ENCODE results near the gene UGT1A4. TPM values are rescaled to one million over a fixed set of nuclear protein-coding genes. Genes with fewer than 3 reads are reported as not detected.
A peak's percentile ranks its signal among the peaks of the same experiment; 100 is the strongest.
"Not testable (repeated sequence)": the region's sequence is repeated elsewhere in the genome, so short reads cannot be mapped to it uniquely, and the experiment has no call there.

Gene UGT1A4
- total RNA-seq, 1 experiment from 2014 or later: 73.6 TPM

DNA sequence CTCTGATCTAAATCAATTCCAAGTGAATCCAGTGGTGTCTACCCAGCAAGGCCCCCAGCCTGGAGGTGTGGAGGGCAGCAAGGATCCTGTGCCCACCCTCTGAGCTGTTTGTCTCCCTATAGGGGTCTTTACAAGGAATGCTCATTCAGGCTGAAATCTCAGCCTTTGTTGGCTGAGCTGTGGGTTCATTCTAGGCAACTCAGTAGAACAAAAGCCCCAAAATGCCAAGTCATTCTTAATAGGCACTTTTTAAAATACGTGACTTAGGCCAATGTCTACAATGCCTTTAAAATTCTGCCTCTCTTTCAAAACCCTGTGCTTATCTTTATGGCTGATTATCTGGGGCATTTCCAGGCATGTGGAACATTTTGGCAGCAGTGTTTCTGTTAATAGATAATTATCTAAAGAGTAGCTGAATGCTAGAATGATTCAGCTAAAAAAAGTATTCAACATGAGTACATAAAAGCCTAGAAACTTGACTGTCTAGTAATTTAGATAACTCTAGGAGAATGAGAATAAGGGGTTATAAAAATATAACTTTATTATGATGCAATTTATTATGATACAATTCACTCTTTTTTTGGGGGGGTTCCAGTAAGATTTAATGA is 18.4 kb upstream of the UGT1A4 start:
- Histone ChIP-seq H4K20me1 (ENCODE audit: insufficient read depth) (no peaks in the 10 kb centered on the region), H3K27me3 (ENCODE audit: insufficient read depth, low read depth) (no peaks in the 10 kb centered on the region), H3K36me3 (ENCODE audit: low read depth) (peaks cover 79% of the 10 kb centered on the region), H3K4me1 (replicated peaks; ENCODE audit: insufficient read depth) (peaks cover 92% of the 10 kb centered on the region), H2AFZ (no peak overlapping the region), H3K79me2 (ENCODE audit: low read depth) (peaks cover 96% of the 10 kb centered on the region), H3F3A (ENCODE audit: insufficient read depth, low read depth) (peaks cover 93% of the 10 kb centered on the region), H3K9me2 (ENCODE audit: insufficient read depth) (no peaks in the 10 kb centered on the region), H3K4me2 (peak overlapping the region; percentile 96), H3K4me3 (peak overlapping the region; percentile 69; the same call in 1 of the 2 replicates), H3K27ac (peak overlapping the region; percentile 97), H3K9me3 (ENCODE audit: insufficient read depth, low read depth) (no peaks in the 10 kb centered on the region)
- intact Hi-C loops (cut with micrococcal nuclease; ENCODE audit: unreplicated experiment): loop anchor here (10.0 kb wide), 1 partner anchor 1285 kb away; no protein-coding TSS in a partner anchor
- TF ChIP-seq EZH2 (IDR thresholded peaks at IDR 0.05; ENCODE audit: low read depth): no peak
- TF ChIP-seq, protein P1, sequence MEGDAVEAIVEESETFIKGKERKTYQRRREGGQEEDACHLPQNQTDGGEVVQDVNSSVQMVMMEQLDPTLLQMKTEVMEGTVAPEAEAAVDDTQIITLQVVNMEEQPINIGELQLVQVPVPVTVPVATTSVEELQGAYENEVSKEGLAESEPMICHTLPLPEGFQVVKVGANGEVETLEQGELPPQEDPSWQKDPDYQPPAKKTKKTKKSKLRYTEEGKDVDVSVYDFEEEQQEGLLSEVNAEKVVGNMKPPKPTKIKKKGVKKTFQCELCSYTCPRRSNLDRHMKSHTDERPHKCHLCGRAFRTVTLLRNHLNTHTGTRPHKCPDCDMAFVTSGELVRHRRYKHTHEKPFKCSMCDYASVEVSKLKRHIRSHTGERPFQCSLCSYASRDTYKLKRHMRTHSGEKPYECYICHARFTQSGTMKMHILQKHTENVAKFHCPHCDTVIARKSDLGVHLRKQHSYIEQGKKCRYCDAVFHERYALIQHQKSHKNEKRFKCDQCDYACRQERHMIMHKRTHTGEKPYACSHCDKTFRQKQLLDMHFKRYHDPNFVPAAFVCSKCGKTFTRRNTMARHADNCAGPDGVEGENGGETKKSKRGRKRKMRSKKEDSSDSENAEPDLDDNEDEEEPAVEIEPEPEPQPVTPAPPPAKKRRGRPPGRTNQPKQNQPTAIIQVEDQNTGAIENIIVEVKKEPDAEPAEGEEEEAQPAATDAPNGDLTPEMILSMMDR (conservative IDR thresholded peaks at IDR 0.05): no peak
- ChIA-PET CTCF (no interaction called here), POLR2A (ENCODE audit: unreplicated experiment) (interaction anchor here (0.6 to 2.0 kb wide), 5 partner anchors 9 to 133 kb away, joined by 3 to 38 read pairs (median 3); partner anchors contain the start of gene USP40)
- BruUV-seq (replicated peaks): no TSS peak
- peak; percentile 67 to 98 for DNase-seq

DNA sequence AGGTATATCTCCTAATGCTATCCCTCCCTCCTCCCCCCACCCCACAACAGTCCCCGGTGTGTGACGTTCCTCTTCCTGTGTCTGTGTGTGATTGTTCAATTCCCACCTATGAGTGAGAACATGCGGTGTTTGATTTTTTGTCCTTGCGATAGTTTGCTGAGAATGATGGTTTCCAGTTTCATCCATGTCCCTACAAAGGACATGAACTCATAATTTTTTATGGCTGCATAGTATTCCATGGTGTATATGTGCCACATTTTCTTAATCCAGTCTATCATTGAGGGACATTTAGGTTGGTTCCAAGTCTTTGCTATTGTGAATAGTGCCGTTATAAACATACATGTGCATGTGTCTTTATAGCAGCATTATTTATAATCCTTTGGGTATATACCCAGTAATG is 17.7 kb upstream of the UGT1A4 start:
- intact Hi-C loops (cut with micrococcal nuclease; ENCODE audit: unreplicated experiment): loop anchor here (10.0 kb wide), 1 partner anchor 1284 kb away; no protein-coding TSS in a partner anchor
- DNase-seq; H3K4me2 ChIP-seq; H4K20me1 ChIP-seq (ENCODE audit: insufficient read depth); H3K9me2 ChIP-seq (ENCODE audit: insufficient read depth); H3K9me3 ChIP-seq (ENCODE audit: insufficient read depth, low read depth); CTCF ChIA-PET; H2AFZ ChIP-seq; BruUV-seq (replicated peaks); H3K4me3 ChIP-seq; H3K27me3 ChIP-seq (ENCODE audit: insufficient read depth, low read depth): not testable (repeated sequence)
- POLR2A ChIA-PET (ENCODE audit: unreplicated experiment): interaction anchor here (0.6 to 2.0 kb wide), 3 partner anchors 10 to 117 kb away, joined by 3 to 38 read pairs (median 3); no protein-coding TSS in a partner anchor
- H3F3A ChIP-seq (ENCODE audit: insufficient read depth, low read depth): peaks cover 93% of the 10 kb centered on the region
- peaks cover 93% of the 10 kb centered on the region for H3K4me1 ChIP-seq (replicated peaks; ENCODE audit: insufficient read depth)
- peaks cover 96% of the 10 kb centered on the region for H3K79me2 ChIP-seq (ENCODE audit: low read depth)
- peak overlapping the region; percentile 97 for H3K27ac ChIP-seq
- peaks cover 79% of the 10 kb centered on the region for H3K36me3 ChIP-seq (ENCODE audit: low read depth)

DNA sequence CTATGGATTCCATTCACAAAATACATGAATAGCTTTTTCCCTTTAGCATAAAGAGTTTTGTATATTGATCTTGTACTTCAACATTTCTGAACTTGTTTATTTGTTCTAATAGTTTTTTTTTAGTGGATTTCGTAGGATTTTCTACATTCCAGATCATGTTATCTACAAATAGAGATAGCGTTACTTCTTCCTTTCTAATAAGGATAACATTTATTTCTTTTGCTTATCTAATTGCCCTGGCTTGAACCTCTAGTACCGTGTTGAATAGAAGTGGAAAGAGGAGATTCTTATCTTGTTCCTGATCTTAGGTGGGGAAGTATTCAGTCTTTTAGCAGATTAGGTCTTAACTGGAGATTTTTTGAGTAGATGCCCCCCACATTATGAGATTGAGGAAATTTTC is 16.3 kb upstream of the UGT1A4 start:
- Histone ChIP-seq H3K36me3 (ENCODE audit: low read depth) (peaks cover 79% of the 10 kb centered on the region), H3K27me3 (ENCODE audit: insufficient read depth, low read depth) (no peaks in the 10 kb centered on the region), H3F3A (ENCODE audit: insufficient read depth, low read depth) (peaks cover 93% of the 10 kb centered on the region), H4K20me1 (ENCODE audit: insufficient read depth) (0 out of 2 replicates have a peak, but pooled peaks cover under 1% of the 10 kb centered on the region), H3K79me2 (ENCODE audit: low read depth) (peaks cover 96% of the 10 kb centered on the region), H2AFZ (no peak overlapping the region), H3K9me3 (ENCODE audit: insufficient read depth, low read depth) (no peaks in the 10 kb centered on the region), H3K4me3 (0 out of 2 replicates have a peak overlapping the region, but pooled peaks have one; percentile 5), H3K9me2 (ENCODE audit: insufficient read depth) (no peaks in the 10 kb centered on the region), H3K27ac (peak overlapping the region; percentile 97), H3K4me1 (replicated peaks; ENCODE audit: insufficient read depth) (peaks cover 100% of the 10 kb centered on the region), H3K4me2 (peak overlapping the region; percentile 63)
- intact Hi-C loops (cut with micrococcal nuclease; ENCODE audit: unreplicated experiment): loop anchor here (10.0 kb wide), 1 partner anchor 1283 kb away; no protein-coding TSS in a partner anchor
- CTCF ChIA-PET: interaction anchor here (0.6 kb wide), 1 partner anchor 358 kb away, joined by 4 read pairs; no protein-coding TSS in a partner anchor
- BruUV-seq (replicated peaks): no TSS peak
- POLR2A ChIA-PET (ENCODE audit: unreplicated experiment): interaction anchor here (0.5 to 1.4 kb wide), 3 partner anchors 10 to 280 kb away, joined by 3 to 16 read pairs (median 3); partner anchors contain the start of gene UGT1A6
- no peak for DNase-seq
- TF ChIP-seq, protein P1 (conservative IDR thresholded peaks at IDR 0.05): no peak
- TF ChIP-seq EZH2 (IDR thresholded peaks at IDR 0.05; ENCODE audit: low read depth): no peak
